ACHN (cell line): ENCODE results near the gene TLL1.

Source experiments
- DNase-seq: peaks from one replicate; pipeline ENCODE4 v3.0.0-alpha.2; 2015
- in situ Hi-C: cut with HindIII; loops from 2 replicates; pipeline ENCODE4 v1.10.0; 2017; ENCODE audit warnings: low sequenced_read_pairs, low pct_ligation_motif_present, low pct_unique_long_range_greater_than_20kb

The TLL1 gene

GRCh38 chr4:166091146-166091545 lies 218.1 kb downstream of the TLL1 start:
- in situ Hi-C loops, result no loop called here
- no peak for DNase-seq

GRCh38 chr4:166091912-166092510 lies 219.0 kb downstream of the TLL1 start:
- in situ Hi-C loops, result no loop called here
- peak; percentile 49 for DNase-seq

GRCh38 chr4:166092797-166093290 lies 219.8 kb downstream of the TLL1 start:
- no peak for DNase-seq
- in situ Hi-C loops, result no loop called here

- DNase-seq, result no peak
- in situ Hi-C loops, result no loop called here
These were observed 231.6 kb downstream of the TLL1 start for GRCh38 chr4:166104623-166105022.

- DNase-seq, result no peak
- in situ Hi-C loops, result no loop called here
These were observed 248.9 kb downstream of the TLL1 start for GRCh38 chr4:166121897-166122296.

- in situ Hi-C loops, result no loop called here
- no peak for DNase-seq
These were observed 250.5 kb downstream of the TLL1 start for GRCh38 chr4:166123546-166123945.

DNA sequence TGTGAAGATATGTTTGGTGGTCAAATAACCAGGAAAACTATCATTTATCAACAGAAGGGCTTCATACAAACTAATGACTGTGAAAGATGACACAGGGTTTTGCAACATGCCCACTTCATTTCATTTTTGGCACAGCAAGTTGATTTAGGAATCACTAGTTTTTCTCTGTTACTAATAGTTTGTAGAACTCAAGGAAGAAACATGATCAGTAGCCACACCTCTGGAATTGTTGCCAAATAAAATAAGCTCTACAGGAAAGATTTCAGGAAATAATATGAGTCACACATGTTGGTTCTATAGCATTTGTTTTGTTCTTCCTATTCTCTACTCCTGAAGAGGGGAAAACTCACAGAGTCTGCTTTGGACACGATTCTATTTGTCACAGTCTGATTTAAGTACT lies 255.4 kb downstream of the TLL1 start:
- in situ Hi-C loops, result no loop called here
- DNase-seq, result no peak

- in situ Hi-C loops, result no loop called here
These were observed 261.2 kb downstream of the TLL1 start for GRCh38 chr4:166134285-166134684.

DNA sequence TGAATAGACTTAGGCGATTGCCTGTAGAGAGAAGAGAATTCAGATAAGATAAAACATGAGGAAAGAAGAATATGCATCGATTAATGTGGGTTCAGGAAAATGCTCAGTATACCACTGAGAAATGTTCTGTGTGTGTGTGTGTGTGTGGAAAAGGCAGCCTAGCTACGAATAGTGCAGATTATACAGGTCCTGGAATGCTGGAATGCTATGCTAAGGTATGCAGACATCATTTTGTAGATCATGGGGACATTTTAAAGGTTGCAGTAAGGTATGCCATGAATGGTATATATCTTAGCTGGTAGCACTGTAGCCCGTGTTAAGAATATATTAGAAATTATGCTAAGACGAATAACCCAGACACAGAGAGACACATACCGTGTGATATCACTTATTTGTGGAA lies 267.9 kb downstream of the TLL1 start:
- in situ Hi-C loops, result no loop called here
- DNase-seq, result no peak

More at GRCh38 chr4:166134285-166134684, 261.2 kb downstream of the TLL1 start:
- DNase-seq, result no peak

DNA sequence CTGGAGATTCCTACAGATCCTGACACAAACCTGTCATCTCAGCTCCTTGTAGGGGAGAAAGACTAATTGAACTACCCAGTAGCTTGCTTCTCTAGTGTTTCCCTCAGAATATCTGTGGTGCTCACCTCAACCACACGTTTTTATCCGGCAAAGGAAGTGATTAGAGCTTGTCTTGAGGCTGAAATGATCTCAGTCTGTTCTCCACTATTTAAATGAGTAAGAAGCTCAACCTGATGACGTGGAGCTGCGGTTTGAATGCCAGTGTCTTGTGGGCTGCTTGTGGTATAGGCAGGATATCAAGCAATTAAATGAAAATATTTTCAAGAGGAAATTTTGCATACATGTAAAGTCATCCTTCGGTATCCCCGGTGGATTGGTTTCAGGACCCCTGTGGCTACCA lies 270.2 kb downstream of the TLL1 start:
- no peak for DNase-seq

GRCh38 chr4:166144607-166145006 lies 271.6 kb downstream of the TLL1 start:
- DNase-seq, result no peak
- in situ Hi-C loops, result no loop called here

More for the DNA sequence above, 270.2 kb downstream of the TLL1 start:
- in situ Hi-C loops, result no loop called here

GRCh38 chr4:166146806-166147540 lies 273.9 kb downstream of the TLL1 start:
- DNase-seq, result no peak
- in situ Hi-C loops, result no loop called here
